ENCODE results near the gene RHOH. TPM values are rescaled to one million over a fixed set of nuclear protein-coding genes. Genes with fewer than 3 reads are reported as not detected.

Gene RHOH
- total and polyA plus RNA-seq, 2 of the 13 experiments (the other 11 are each of a cell fraction or from before 2014, with no cell fraction given): 0.57 TPM; not detected in 1

DNA sequence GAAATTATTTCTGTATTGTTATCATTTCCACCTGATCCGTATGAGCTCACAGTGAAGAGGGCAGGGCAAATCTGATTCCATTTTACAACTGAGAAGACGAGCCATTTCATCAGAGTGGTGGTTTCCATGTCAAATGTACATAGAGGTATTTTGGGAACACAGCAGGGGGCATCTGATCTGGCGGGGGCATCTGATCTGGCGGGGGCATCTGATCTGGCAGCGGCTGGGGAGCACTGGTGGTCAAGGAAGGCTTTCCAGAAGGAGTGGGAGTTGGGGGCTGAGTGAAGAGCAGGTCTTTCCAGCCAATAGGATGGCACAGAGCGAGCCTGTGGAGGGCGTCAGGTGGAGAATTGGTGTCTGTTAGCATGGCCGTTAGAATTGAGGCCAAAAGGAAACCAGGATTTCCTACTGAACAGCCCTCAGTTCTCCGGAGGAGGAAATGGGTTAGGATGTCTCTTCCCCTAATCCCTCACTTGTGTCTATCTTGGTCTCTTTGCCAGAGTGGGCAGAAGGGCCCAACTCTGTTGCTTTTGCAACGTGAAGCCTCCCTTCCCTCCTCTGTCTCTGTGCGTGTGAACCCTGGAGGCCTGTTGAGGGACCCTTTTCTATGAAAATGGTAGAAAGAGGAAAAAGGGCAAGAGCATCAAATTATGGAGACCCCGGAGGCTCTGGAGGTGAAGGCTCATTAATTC, 41.3 kb downstream of the RHOH start:
- CTCF ChIA-PET (ENCODE audit: low intra/inter-chr PET ratio, low total read pairs): no interaction called here
- 57% methylated on average over 12 of the region's 12 CpGs for WGBS (ENCODE audit: low lambda C conversion rate)
- TF ChIP-seq, protein P1, sequence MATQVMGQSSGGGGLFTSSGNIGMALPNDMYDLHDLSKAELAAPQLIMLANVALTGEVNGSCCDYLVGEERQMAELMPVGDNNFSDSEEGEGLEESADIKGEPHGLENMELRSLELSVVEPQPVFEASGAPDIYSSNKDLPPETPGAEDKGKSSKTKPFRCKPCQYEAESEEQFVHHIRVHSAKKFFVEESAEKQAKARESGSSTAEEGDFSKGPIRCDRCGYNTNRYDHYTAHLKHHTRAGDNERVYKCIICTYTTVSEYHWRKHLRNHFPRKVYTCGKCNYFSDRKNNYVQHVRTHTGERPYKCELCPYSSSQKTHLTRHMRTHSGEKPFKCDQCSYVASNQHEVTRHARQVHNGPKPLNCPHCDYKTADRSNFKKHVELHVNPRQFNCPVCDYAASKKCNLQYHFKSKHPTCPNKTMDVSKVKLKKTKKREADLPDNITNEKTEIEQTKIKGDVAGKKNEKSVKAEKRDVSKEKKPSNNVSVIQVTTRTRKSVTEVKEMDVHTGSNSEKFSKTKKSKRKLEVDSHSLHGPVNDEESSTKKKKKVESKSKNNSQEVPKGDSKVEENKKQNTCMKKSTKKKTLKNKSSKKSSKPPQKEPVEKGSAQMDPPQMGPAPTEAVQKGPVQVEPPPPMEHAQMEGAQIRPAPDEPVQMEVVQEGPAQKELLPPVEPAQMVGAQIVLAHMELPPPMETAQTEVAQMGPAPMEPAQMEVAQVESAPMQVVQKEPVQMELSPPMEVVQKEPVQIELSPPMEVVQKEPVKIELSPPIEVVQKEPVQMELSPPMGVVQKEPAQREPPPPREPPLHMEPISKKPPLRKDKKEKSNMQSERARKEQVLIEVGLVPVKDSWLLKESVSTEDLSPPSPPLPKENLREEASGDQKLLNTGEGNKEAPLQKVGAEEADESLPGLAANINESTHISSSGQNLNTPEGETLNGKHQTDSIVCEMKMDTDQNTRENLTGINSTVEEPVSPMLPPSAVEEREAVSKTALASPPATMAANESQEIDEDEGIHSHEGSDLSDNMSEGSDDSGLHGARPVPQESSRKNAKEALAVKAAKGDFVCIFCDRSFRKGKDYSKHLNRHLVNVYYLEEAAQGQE (IDR thresholded peaks at IDR 0.05; ENCODE audit: borderline replicate concordance in 1 of 2, low read depth in 1 of 2, low read length in 2 of 2): no peak
- TF ChIP-seq, protein P2, sequence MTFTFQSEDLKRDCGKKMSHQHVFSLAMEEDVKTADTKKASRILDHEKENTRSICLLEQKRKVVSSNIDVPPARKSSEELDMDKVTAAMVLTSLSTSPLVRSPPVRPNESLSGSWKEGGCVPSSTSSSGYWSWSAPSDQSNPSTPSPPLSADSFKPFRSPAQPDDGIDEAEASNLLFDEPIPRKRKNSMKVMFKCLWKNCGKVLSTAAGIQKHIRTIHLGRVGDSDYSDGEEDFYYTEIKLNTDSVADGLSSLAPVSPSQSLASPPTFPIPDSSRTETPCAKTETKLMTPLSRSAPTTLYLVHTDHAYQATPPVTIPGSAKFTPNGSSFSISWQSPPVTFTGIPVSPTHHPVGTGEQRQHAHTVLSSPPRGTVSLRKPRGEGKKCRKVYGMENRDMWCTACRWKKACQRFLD (CRISPR knock-in tag; IDR thresholded peaks at IDR 0.05; ENCODE audit: borderline replicate concordance): no peak
- TF ChIP-seq MED1 (CRISPR knock-in tag; IDR thresholded peaks at IDR 0.05) (no peak), ZNF343 (CRISPR knock-in tag; IDR thresholded peaks at IDR 0.05) (no peak), EHMT2 (IDR thresholded peaks at IDR 0.05; ENCODE audit: borderline replicate concordance, low read depth, low read length) (no peak), ZNF878 (CRISPR knock-in tag; IDR thresholded peaks at IDR 0.05) (no peak), FOSL1 (CRISPR knock-in tag; IDR thresholded peaks at IDR 0.05; ENCODE audit: borderline replicate concordance) (no peak), ZNF136 (CRISPR knock-in tag; IDR thresholded peaks at IDR 0.05; ENCODE audit: low read depth) (no peak), HOXA3 (CRISPR knock-in tag; IDR thresholded peaks at IDR 0.05) (no peak), ZUFSP (CRISPR knock-in tag; IDR thresholded peaks at IDR 0.05; ENCODE audit: borderline replicate concordance) (no peak), SAP130 (CRISPR knock-in tag; IDR thresholded peaks at IDR 0.05; ENCODE audit: low read depth) (no peak), ZNF558 (CRISPR knock-in tag; IDR thresholded peaks at IDR 0.05; ENCODE audit: borderline replicate concordance) (no peak)
- Histone ChIP-seq H3K9me3 (ENCODE audit: low read length) (no peaks in the 10 kb centered on the region), H3K4me3 (replicated peaks in 1 of 3; ENCODE audit: insufficient read depth in 1 of 3, low read depth in 2 of 3, low read length in 3 of 3) (no peak overlapping the region), H3K9ac (ENCODE audit: insufficient read depth, low read depth, low read length) (no peak overlapping the region), H3K27ac (ENCODE audit: extremely low read length, insufficient read depth, low read length) (no peak overlapping the region), H3K79me2 (ENCODE audit: insufficient read depth, low read length) (no peaks in the 10 kb centered on the region), H4K20me1 (ENCODE audit: insufficient read depth, low read length) (no peaks in the 10 kb centered on the region), H3K4me1 (ENCODE audit: insufficient read depth, low read length) (peaks cover 13% of the 10 kb centered on the region), H2AFZ (ENCODE audit: low read length) (no peak overlapping the region), H3K4me2 (ENCODE audit: low read depth, low read length) (no peak overlapping the region), H3K36me3 (replicated peaks in 1 of 2; ENCODE audit: control insufficient read depth in 1 of 2, insufficient read depth in 2 of 2, low read length in 2 of 2) (no peaks in the 10 kb centered on the region), H3K27me3 (ENCODE audit: control insufficient read depth in 1 of 2, insufficient read depth in 2 of 2, low read length in 2 of 2) (peaks cover 0 to 1% of the 10 kb centered on the region in 2 experiments; a peak in 1 of 5 replicates)
- in situ Hi-C loops (cut with HindIII; ENCODE audit: extremely low pct_ligation_motif_present, low pct_unique_long_range_greater_than_20kb) (no loop called here), intact Hi-C loops (cut with micrococcal nuclease; ENCODE audit: unreplicated experiment) (no loop called here)
- ATAC-seq (no peak), DNase-seq (ENCODE audit: low spot score) (no peak), FAIRE-seq (no peak)
- no TSS peak for BruUV-seq (replicated peaks)
- POLR2A ChIA-PET: no interaction called here

Data from HepG2 (cell line).